Activated CD4-positive, CD25-positive, alpha-beta regulatory T cell (primary cell): Measurements from ENCODE around the gene GDF7.

Experiments used
- DNase-seq, 4 experiments: peaks; one replicate each; lab custom pipeline; 2025; lab: John Stamatoyannopoulos, UW

GDF7 gene

DNA sequence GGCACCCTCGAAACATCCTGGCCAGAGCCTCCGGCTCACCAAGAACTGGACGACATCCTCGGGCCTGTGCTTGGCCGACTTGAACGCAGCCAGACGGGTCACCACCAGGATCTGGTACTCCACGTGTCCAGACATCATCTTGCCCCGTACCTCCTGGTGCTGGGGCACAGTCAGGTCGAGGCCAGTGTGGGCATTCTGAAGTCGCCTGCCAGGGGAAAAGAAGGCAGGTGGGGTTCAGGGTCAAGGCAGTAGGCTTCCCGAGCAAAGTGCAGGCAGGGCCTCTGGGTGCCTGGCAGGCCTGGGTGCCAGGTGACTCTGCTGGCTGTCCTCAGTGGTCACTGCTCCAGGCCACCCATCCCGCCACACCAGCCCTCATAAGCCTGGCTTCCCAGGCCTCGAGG lies 21.6 kb upstream of the GDF7 start:
- DNase-seq: no peak

- no peak for DNase-seq
Observed at GRCh38 chr2:20645761-20646160, 21.2 kb upstream of the GDF7 start.

DNA sequence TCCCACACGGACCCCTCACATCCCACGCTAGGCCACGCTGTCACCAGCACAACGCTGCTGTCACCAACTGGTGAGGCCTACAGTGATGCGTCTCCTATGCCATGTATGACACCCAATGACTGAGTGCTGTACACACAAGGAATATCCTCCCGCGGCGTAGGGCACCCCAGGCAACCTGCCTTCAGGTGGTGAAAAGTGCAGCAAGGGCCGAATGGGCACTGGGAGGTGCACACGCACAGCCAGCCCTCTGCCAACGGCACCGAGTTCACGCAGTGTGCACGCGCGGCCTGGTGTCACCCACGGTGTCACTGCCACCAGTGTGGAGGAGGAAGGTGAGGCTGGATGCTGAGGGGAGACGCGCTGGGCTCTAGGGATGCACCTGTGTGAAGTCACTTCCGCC lies 20.5 kb upstream of the GDF7 start:
- DNase-seq: no peak

- no peak for DNase-seq
Observed at GRCh38 chr2:20647211-20647610, 19.7 kb upstream of the GDF7 start.

- DNase-seq: no peak
Observed at GRCh38 chr2:20647738-20648137, 19.2 kb upstream of the GDF7 start.

DNA sequence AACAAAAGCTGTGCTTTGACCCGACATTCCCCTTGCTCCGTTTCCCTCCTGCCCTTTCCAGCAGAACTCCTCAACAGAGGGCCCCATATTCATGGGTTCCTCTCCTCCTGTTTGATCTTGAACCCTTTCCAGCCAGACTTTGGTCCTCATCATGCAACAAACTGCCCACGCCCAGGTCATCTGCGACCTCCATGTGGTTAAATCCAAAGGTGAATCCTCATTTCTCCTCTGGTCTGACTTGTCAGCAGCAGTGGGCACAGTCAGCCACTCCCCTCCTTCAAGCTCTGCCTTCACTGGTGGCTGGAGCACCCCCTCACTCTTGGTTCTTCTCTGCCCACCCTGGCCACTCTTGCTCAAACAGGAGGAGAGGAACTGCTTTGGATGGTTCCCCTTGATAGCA lies 18.7 kb upstream of the GDF7 start:
- DNase-seq: no peak

GRCh38 chr2:20648831-20649230 lies 18.1 kb upstream of the GDF7 start:
- DNase-seq: no peak

GRCh38 chr2:20649576-20649975 lies 17.4 kb upstream of the GDF7 start:
- no peak for DNase-seq

DNA sequence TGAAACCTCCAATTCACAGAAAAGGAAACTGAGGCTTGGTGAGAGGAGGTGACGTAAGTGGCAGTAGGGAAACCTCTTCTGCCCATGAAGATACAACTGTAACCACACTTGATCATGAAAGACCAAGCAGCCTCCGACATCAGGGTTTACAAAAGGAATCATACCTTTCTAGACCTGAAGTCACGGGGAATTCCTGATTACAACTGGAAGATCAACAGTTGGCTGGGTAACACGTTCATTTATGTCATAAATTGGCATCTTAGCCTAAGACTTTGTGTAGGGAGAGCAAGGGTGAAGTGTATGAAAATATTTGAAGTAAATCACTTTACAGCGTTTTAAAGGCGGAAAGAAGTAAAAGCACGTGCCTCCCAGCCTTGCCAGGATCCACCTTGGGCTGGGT lies 17.0 kb upstream of the GDF7 start:
- DNase-seq: no peak

DNA sequence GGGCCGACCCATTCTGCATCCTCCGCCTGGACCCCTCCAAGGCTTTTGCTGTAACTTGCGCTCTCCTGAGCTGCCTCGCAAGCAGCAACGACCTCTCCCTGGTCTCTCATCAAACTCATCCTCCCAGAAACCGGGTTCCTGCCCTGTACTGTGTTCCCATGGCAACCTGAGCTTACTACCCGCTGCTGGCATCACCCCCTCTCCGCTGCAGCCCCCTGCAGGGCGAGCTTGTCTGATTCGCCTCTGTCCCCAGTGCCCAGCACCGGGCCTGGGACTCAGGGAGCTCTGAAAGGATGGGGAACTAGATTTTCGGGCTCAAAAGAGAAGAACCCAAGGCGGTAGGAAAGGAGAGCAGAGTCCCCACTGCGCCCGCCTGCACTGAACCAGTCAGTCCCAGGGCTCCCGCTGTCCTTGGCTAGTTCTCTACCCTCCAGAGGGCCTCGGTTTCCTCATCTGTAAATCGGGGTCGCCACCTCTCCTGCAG lies 16.5 kb upstream of the GDF7 start:
- no peak for DNase-seq

GRCh38 chr2:20650877-20651730 lies 15.8 kb upstream of the GDF7 start, which contains the start of gene HS1BP3:
Gene HS1BP3, minus strand, starts transcription at chr2:20651098. Its CDS starts 35 bp downstream, at chr2:20651063.
- DNase-seq: peak; percentile 67 to 90 (median 84)

DNA sequence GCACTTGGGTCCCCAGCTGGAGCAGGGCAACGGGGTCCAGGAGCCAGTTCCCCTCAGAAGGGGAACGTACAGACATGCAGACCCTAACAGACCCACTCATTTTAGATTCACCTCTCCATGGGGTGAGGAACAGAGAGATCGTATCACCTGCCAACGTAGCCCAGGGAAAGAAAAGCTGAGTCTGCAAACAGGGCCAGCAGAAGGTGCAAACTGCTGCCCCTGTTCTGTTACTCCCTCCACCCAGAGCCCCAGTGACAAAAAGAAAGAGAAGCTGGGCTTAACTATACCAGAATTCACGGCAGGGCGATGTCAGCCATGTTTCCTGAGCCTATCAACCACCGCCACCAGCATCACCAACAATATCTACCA lies 15.2 kb upstream of the GDF7 start:
- DNase-seq: no peak

GRCh38 chr2:20652141-20652540 lies 14.8 kb upstream of the GDF7 start:
- DNase-seq: no peak

- DNase-seq: no peak
Observed at GRCh38 chr2:20652673-20653575, 14.0 kb upstream of the GDF7 start.

DNA sequence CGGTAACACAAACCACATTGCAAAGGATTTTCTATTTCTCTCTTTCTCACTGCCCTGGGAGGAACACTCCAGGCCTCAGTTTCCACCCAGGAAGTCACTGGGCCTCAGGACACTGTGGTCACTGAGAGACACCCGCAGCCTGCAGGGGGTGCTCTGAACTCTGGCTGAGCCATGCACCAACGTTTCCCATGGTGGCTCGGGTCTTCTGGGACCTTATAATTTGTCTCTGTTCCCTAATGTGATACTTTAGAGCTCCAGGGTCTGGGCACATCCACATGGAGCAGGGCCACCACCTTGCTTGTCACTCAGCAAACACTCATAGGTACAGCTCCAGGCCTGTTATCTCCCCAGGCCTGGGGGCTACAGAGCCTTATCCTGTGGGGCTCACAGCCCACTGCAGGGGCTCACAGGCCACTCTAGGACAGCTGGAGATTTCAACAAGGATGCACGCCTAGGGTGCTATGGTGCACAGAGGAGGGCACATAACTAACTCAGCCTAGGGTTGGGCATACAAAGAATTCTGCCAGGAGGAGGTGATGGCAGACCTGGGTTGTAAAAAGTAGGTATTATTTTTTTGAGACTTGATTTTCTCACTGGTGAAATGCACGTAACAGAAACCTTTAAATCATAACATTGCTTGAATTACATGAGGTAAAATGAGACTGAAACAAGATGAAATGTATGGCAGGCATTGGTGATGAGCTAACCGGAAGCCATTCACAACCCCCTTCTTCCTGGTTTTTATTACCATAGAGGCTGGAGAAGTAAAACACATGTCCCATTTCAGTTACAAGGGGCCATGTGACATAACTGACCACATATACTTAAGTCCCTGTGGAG lies 13.0 kb upstream of the GDF7 start:
- no peak for DNase-seq

- DNase-seq: no peak
Observed at GRCh38 chr2:20654535-20654813, 12.5 kb upstream of the GDF7 start.

DNA sequence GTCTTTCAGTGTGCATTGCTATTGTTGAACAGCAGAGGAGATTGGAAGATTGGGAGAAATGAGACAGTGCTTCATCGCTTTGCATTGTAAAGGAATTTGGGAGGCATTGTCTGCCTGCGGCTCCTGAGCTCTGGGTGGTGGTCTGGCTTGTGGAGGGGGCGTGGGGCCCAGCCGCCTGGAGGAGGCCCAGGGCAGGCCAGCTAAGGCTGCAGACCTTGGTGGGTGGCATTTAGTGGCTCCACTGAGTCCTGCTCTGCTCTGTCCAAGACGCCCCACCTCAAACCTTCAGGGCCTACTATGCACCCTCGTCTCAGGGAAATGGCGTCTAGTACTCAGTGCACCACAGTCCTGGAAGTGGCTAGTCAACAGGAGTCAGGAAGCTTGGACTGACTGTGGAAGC lies 10.4 kb upstream of the GDF7 start:
- no peak for DNase-seq

- no peak for DNase-seq
Observed at GRCh38 chr2:20657522-20658235, 9.3 kb upstream of the GDF7 start.

GRCh38 chr2:20660506-20661420 lies 6.2 kb upstream of the GDF7 start:
- DNase-seq: no peak
